Activated CD4-positive, alpha-beta T cell treated with anti-CD3 and anti-CD28 coated beads, Interleukin-10, Interleukin-2, amounts not matched to agents 100 ng/mL and 50 ng/mL, durations not matched to agents 16 hours and 8 hours (primary cell): ENCODE data around the gene HOXA10.
A peak's percentile ranks its signal among the peaks of the same experiment; 100 is the strongest.

Experiments used
- DNase-seq: peaks from one replicate; pipeline ENCODE4 v3.0.0-alpha.2; 2020

Gene HOXA10

DNA sequence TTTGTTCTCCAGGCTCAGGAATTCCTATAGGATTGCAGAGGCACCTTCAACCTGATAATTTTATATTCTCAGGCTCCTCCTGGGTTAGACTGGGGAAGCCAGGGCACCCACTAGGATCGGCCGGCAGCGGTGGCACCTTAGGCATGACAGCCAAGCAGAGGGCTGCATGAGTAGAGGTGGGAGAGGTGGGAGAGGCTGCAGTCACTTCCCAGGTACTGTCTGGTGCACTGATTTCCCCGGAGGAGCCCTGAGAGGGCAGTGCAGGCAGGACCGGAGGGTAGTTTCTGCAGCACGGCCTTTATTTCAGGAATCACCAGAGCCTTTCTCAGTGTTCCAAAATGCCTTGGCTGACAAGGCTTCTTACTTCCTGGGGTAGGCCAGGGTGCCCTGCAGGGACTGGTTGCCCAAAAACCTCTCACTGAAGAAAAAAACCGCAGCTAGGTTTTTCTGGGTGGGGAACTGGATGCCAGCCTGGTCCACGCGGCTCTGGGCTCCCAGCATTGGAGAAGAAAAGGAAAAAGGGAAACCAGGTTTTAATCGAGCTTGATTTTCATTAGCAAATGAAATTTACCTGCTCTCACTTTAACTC lies 29.3 kb upstream of the HOXA10 start:
- DNase-seq: no peak

DNA sequence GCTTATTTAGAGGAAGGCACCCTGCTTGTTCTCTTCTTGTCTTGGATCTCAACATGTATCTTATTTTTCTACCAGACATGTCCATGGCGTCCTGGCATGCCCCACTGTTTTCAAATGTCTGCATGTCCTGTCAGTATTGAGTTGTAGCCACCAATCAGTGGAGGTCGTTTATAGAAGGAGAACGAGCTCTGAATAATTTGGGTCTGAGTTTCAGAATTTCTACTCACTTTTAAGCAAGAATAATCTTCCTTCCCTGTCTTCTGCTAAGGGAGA lies 28.7 kb upstream of the HOXA10 start:
- no peak for DNase-seq

DNA sequence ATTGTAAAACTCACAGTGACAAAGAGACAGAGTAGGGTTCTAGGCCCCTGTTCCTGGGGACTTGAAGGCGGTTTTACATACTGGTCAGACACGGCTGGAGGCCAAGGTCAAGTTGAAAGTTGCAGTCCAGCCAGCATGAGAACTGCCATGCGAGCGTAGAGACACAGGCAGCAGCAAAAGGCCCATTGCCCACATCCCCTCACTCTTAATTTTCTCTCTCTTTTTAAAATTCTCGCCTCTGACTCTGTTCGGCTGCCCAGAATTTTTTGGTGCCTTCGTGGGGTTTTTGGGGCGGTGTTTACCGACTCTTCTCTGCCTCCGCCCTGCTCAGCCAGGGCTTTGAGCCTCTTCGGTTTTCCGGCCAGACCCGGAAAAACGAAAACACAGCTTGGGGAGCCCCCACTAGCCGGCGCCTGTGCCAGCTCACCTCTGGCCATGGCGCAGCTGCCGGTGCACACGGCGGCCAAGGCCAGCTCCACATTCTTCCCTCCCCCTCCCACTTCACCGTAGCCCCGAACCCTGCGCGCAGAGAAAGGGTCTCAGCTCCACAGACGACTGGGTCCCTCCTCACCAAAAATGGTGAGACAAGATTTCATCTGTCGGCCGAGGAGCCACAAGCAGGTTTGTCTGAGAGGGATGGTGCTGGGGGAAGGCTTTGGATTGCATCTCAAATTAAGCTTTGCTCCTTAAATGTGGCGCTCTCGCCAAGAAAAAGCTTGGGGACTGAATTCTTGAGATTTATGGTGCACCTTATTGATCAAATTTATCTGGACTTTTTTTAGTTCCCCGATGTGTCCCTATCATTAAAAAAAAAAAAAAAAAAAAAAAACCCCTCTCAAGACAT lies 28.1 kb upstream of the HOXA10 start:
- DNase-seq: no peak

DNA sequence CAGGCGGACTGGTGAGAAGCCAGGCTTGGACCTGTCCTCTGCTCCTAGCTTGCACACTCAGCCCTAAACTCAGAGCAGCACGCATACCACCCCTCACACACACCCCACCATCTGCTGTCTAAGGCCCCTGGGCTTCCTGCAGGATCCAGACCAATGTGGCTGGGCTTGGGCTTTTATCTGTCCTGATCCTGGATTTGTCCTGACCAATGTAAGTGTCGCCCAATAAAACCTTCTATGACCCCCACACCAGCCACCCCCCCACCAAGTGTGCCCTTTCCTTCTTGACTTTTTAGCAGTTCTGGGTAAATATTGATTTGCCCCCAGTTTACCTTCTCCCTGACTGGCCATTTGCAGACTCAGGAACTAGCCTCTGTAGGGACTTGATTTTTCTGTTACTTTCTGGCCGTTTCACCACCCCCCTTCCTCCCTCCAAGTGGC lies 27.5 kb upstream of the HOXA10 start:
- no peak for DNase-seq

DNA sequence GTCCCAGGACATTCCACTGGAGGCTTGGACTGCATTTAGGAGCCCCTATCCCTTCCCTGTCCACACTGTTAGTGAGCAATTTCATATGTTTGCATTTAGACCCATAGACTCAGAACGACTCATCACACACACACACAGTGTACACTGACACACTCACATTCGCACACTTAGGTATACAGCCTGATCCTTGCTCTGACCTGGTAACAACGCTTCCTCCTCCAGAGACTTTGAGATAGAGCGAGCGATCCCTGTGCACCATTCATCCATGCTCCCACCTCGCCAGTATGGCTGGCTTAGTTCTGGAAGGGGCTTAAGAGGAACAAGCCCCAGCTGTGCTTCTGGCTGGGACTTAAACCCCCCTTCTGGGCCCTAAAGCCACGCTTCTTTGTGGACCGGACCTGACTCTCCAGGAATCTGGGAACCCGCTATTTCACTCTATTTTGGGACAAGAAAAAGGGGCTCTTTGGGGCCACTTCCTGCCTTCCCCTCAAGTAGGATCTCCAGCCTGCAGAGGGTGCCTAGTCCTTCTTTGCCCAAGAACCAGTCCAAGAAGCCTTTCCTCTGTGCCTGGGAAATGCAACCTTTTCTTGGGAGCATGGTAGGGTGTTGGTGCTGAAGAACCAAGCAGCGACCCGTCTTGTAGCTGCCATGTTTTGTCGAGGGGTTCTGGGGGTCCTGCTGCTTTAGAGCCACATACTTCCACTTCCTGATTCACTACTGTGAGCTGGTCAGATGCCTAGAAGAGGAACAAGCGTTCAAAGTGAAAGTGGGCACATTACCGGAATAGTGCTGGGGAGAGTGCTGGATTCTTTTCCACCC lies 26.9 kb upstream of the HOXA10 start:
- no peak for DNase-seq

DNA sequence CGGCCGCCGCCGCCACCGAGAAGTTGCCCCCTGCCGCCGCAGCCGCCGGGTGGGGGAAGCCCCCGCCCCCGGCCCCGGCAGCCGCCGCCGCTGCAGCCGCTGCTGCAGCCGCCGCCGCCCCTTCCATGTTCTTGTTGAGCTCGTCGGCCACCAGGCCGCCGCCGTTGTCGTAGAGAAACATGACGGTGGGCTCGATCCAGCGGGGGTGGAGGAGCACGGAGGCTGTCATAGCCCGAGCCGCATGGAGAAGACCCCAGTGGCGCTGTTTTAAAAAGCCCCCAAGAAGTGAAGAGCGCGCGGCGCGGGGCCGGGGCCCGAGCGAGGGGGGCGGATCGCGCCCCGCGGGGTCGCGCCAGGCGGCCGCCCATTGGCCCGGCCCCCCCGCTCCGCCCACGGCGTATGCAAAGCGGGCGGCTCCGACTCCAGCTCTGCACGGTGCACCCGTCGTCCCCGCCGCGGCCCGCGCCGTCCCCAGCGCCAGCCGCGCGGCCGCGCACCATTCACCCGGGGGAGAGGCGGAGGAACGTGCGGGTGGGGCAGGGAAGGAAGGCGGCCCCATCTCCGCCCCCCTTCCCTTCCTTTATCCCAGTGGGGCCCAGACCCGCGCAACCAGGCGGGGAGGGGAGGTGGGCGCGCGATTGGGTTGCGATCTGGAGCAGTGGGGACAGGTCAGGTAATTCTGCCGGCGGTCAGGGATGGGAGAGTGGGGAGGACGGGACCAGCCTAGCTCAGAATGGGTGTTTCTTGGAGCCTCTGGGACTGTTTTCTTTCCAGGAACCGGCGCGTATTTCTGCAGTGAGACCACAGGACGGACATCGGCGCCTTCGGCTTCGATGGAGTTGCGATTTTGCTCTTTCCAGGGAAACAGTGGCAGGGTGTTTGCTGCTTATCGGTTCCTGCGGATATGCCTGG lies 26.0 kb upstream of the HOXA10 start, which contains the start of gene HOXA13:
TSS of gene HOXA13 (minus strand) at position 243 of the 912 bp plus-strand sequence. CDS start at position 229, 14 bp downstream.
- DNase-seq: no peak

DNA sequence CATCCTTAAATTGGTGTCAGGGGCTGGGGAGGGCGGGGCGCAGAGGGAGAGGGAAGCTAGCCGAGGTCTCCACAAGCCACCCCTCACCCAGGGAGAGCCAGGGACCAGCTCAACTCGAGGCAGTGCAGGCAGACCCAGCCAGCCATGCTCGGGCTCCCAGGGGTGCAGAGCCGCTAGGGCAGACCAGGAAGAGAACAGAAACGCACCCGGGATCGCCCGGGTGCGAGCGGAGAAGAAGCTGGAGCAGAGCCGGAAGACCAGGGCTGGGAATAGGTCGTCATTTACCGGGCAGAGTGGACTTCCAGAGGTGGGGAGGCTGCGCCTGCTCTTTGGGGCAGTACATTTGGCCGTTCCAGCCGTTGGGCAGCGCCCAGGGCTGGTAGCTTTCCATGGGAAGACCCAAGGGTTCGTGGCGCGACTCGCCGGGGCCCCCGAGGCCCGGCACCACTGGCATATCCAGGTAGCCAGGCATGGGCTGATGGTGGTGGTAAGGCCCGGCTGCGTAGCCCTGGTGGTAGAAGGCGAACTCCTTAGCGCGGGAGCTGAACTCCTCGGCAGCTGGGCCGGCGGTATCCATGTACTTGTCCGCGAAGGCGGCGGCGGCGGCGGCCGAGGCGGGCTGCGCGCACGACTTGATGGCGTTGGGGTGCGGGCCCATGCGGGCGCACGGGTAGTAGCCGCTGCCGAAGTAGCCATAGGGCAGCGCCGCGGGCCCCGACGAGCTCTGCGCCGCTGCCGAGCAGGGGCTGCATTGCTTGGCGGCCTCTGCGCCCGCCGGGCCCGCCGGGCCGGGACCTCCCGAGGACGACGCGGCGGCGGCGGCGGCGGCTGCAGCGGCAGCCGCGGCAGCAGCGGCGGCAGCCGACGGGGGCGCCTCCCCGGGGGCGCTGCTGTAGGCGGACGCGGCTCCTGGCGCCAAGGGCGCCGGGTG lies 25.0 kb upstream of the HOXA10 start:
- no peak for DNase-seq

DNA sequence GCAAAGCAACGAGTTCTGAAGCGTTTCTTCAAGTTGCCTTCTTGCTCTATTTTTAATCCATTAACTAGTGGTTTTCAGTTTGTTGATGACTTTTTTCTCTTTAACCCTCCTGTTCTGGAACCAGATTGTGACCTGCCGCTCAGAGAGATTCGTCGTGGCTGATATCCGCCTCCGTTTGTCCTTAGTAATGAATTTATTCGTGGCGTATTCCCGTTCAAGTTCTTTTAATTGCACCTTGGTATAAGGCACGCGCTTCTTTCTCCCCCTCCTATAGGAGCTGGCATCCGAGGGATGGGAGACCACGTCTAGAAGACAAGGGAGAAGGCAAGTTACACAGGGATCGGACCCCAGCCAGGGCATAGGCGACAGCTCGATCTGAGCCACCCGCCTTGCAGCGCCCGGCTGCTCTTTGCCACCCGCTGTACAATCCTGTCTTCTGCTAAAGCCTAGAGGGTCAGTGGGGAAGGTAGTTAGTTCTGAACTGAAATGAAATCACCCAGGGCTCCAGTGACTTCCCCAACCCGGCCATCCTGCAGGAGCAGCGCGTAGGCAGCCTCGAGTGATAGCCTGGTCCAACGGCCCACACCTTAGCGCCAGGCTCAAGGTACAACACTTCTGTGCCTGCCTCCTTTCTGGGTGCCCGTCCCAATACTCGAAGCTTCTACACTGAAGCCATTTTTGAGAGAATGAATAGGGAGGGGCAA lies 24.2 kb upstream of the HOXA10 start:
- DNase-seq: no peak

DNA sequence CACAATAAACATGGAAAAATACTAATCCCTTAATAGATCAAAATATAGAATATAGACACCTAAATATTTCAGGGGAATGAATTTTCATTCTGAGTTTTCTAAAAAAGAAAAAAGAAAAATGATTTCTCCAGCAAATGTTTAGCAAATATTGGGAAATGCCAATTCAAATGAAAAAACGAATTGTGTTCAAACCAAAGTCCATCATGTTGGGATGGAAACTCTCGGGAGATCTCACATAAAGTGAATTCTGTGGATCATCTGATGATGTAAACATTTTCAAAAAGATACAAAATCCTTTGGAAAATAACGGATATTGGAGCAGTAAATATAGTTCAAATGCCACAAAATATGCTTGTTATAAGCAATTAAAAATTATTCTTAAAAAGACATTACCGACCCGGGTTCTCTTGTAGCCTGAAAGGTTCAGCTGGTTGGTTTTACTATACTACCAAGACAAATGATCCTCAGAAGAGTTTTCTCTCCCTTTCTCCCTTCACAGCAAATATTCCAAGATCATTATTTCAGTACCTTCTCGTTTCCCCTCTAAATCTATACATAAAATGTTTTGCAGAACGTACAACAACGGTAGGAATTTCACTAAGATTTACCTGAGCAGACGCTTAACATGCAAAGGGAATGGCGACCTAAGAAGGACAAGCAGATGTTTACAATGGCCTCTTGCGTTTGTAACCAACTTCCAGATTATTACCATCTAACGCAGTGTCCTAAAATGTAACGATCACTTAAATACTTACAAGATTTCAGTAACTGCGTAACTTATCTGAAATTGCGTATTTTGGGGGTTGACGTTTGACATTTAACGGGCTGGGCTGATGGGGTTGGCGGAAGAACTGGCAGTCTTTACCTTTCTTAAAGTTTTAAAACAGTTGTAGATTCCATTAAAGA lies 23.3 kb upstream of the HOXA10 start:
- DNase-seq: no peak

DNA sequence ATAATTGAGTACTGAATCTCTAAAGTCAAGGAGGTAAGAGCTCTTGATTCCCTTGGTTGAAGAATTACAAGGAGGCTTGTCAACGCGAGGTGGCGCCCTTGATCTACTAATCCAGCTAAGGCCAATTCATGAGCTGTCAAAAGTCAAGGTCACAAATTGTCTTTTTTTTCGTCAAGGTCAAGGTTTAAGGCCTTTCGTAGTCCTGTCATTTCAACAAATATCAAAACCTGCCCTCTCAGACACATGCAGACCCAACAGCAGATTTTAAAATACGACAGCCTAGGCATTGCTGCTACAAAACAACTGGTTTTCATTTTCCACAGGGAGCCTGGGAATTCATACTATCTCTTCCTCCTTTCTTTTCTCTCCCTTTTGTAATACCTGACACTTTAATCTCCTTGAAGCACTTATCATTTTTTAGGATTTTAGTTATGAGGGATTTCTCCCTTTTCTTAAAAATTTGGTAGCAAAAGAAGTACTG lies 22.2 kb upstream of the HOXA10 start:
- peak; percentile 77 for DNase-seq

DNA sequence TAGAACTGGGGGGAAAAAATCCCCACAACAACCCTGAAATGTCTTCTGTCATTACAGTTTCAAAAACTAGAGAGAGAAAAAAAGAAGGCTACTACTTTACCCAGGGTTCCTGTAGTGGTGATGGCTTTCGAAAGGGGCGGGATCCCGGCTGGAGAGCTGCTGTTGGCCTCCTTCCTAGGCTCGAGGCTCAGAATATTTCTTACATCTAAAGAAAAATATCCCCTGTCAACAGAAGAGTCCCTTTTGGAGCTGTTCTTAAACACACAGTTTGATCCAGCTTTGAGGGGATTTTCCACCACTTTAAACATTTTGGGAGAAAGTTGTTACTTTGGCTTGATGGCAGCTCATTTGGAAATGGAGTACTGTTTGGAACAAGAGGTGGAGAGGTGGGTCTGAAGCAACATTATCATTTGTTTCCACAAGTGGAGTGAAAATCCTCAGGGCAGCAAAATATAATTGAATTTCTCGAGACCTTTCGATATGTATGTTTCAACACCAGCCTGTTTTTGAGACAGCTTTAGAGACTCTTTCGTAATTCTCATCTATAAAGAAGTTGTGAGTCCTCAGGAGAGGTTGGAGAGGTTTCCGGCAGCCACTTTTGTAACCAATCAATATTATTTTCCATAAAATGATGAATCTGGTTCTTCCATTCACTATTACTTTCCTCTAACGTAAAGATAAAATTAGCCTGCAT lies 20.7 kb upstream of the HOXA10 start:
- DNase-seq: no peak

DNA sequence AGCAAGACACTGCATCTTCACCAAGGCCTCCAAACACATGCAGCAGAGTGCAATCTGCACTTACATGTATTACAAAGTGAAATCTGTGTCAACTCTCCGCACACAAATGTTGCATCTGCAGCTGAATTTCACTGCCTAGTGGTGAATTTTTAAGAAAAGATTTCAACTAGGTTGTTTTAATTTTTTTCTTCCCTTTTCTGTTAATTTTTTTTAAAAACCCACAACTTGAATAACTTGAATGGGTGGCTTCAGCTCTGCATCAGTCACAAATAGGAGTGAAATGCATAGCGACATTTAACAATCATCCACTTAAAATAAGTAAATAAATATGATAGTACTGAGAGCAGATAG lies 19.9 kb upstream of the HOXA10 start:
- DNase-seq: no peak

DNA sequence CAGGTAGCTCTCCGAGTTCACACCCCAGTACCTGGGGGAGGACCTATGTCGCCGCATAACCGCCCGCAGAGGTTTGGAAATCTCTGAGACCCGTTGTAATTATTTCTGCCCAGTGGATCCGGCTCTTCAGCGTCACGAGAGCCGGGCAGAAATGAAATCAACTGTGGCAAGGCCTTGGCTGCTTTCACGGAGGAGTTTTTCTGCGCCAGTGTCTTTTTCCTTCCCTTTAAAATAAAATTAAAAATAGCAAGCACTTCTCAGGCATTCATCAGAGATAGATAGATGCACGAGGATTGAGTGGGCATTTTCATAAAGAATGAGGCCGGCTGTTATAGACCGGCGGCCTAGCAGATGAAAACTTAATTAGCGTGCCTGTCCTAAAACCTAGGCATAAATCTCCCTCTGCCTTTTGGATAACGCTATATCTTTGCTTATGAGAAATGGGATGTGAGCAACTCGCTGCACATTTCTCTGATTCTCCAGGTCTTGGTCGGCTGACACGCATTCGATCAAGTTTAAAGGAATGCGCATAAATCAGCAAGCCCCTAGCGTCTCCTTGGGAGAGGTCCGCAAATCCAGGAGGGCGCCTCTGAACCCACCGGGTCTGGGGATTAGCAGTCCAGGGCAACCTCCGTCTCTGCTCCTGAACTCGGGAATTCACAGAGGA lies 19.3 kb upstream of the HOXA10 start:
- no peak for DNase-seq

DNA sequence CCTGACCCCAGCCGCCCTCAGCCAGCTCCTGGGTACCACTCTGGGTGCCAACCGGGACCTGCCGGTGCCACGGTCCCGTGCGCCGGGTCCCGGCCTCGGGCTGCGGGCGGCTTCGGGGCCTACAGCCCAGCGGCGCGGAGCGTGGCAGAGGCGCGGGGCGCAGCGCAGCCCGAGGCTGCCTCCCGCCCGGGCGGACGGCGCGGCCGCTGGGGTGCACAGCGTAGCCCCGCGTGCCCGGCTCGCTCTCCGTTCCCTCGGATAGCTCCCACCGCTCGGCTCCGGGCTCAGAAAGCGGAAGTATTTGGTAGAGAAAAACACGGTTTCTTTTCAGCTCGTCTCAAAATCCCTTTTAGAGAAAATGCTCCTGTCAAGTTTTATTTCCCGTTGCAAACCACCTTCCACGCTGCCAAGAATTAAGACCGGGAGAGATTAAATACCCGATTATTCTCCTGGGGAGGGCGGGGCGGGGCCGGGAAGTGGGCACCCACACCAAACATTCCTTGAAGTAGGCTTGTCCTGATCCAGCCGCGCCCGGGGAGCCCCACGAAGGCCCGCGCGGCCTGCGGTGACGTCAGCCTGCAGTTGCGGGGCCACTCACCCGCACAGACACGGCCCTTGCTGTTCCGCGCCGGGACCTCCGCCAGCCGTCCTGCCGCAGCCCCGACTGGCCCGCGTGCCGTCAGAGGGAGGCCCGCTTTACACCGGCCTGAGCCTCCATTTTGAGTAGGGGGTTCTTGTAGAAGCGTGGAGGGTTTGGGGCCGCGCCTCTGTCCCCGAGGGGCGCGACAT lies 18.6 kb upstream of the HOXA10 start:
- no peak for DNase-seq

DNA sequence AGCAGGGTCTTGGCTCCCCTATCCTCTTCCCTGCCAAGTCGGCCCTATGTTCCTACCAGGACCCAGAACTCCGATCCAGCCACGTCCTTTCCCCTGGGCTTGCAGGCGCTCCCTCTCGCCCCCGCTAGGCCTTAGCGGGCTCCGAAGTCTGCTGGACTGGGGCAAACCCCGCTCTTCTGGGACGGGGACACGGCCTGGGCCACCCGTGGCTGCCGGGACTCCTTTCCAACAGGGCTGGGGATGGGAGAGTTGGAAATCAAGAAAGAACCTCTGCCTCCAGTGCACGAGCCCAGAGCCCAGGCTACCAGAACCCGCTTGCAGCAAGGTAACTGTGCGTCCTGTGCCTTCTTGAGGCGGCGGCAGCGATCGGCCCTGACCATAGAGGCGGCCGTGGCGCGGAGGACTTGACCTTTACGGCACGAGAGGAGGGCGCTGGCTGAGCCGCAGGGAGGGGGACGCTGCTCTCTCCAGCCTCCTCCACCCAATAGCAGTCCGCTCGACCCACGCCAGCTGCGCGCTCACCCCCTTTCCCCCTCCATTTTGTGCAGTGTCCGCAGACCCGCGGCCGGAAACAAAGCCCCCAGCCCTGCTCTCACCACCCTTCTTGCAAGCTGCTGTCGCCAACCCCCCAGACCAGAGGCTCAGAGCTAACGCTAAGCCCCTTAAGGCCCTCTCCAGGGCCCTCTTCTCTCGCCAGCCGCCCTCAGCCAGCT lies 17.9 kb upstream of the HOXA10 start:
- DNase-seq: no peak

DNA sequence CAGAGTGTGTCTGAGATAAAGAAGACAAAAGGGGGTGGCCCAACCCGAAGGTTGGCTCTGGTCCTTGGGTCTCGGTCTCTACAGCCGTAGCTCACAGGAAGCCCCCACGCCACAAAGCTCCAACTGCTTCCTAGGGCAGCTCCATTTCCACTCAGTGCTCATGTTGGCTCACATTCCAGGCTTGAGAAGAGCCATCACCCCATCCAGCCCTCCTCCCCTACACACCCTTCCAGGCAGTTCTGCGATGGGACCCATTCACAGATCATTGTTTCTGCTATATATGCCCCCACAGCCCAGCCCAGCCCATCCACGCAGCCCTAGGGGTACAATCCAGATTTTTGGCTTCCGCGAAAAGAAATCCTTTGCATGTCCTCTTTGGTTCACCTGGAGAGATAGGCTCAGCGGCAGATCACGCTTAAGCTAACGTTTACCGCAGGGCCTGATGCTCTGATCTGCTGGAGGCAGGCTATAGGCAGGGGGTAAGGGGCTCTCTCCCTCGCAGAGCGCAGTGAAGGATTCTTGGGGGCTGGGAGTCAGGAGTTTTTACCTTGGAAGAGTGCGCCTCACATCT lies 17.1 kb upstream of the HOXA10 start:
- no peak for DNase-seq
